Endothelial cell (in vitro differentiated cells): ENCODE results near the gene CERK. TPM values are rescaled to one million over a fixed set of nuclear protein-coding genes. Genes with fewer than 3 reads are reported as not detected.
A peak's percentile ranks its signal among the peaks of the same experiment; 100 is the strongest.

Experiments used
- DNase-seq: peaks from one replicate; pipeline ENCODE4 v3.0.0; 2021; ENCODE audit warnings: low spot score
- H3K27ac Mint-ChIP-seq: one replicate; pipeline ENCODE4 v1.8.0; 2021; ENCODE audit warnings: mixed read lengths, inconsistent platforms; ENCODE audit not compliant: unreplicated experiment
- H3K27me3 Mint-ChIP-seq: one replicate; pipeline ENCODE4 v1.8.0; 2021; ENCODE audit warnings: mild to moderate bottlenecking, moderate library complexity, mixed read lengths, inconsistent platforms; ENCODE audit not compliant: unreplicated experiment
- H3K36me3 Mint-ChIP-seq: one replicate; pipeline ENCODE4 v1.8.0; 2021; ENCODE audit warnings: mild to moderate bottlenecking, low read depth, mixed read lengths, inconsistent platforms; ENCODE audit not compliant: unreplicated experiment
- H3K4me1 Mint-ChIP-seq: one replicate; pipeline ENCODE4 v1.8.0; 2021; ENCODE audit warnings: mild to moderate bottlenecking, mixed read lengths, inconsistent platforms; ENCODE audit not compliant: unreplicated experiment
- H3K4me3 Mint-ChIP-seq: one replicate; pipeline ENCODE4 v1.8.0; 2021; ENCODE audit warnings: mild to moderate bottlenecking, mixed read lengths, inconsistent platforms; ENCODE audit not compliant: unreplicated experiment
- H3K9me3 Mint-ChIP-seq: one replicate; pipeline ENCODE4 v1.8.0; 2021; ENCODE audit warnings: mixed read lengths, inconsistent platforms; ENCODE audit not compliant: unreplicated experiment
- total RNA-seq: library from RNA; stranded (reverse); fragmentation: NEBNext Ultra II Directional; extraction: Animal tissue kit (Norgen Biotek cat#: 25700); gene quantifications from one replicate; pipeline ENCODE4 v1.2.1, GENCODE V29; 2021; ENCODE audit not compliant: unreplicated experiment
- TF ChIP-seq, protein P1 (sequence below): fragments of 200-600 bp; sonication (generic); IDR thresholded peaks from one replicate; pipeline ENCODE4 v1.5.0; 2021; ENCODE audit warnings: antibody characterized with exemption; ENCODE audit not compliant: unreplicated experiment

Gene CERK
- total RNA-seq, 1 donor from 2014 or later, result 57.7 TPM

GRCh38 chr22:46721501-46722085 is 16.5 kb downstream of the CERK start:
- peaks cover 7% of the 10 kb centered on the region for H3K27me3 Mint-ChIP-seq
- H3K9me3 Mint-ChIP-seq, result no peaks in the 10 kb centered on the region
- H3K36me3 Mint-ChIP-seq, result peaks cover 32% of the 10 kb centered on the region
- no peak overlapping the region for H3K4me3 Mint-ChIP-seq
- TF ChIP-seq, protein P1, sequence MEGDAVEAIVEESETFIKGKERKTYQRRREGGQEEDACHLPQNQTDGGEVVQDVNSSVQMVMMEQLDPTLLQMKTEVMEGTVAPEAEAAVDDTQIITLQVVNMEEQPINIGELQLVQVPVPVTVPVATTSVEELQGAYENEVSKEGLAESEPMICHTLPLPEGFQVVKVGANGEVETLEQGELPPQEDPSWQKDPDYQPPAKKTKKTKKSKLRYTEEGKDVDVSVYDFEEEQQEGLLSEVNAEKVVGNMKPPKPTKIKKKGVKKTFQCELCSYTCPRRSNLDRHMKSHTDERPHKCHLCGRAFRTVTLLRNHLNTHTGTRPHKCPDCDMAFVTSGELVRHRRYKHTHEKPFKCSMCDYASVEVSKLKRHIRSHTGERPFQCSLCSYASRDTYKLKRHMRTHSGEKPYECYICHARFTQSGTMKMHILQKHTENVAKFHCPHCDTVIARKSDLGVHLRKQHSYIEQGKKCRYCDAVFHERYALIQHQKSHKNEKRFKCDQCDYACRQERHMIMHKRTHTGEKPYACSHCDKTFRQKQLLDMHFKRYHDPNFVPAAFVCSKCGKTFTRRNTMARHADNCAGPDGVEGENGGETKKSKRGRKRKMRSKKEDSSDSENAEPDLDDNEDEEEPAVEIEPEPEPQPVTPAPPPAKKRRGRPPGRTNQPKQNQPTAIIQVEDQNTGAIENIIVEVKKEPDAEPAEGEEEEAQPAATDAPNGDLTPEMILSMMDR, result no peak
- no peaks in the 10 kb centered on the region for H3K4me1 Mint-ChIP-seq
- no peak overlapping the region for H3K27ac Mint-ChIP-seq
- DNase-seq, result no peak

- DNase-seq, result no peak
- peaks cover 26% of the 10 kb centered on the region for H3K36me3 Mint-ChIP-seq
- peaks cover 7% of the 10 kb centered on the region for H3K27me3 Mint-ChIP-seq
- TF ChIP-seq, protein P1, result no peak
- peak overlapping the region; percentile 71 for H3K4me3 Mint-ChIP-seq
- peak overlapping the region; percentile 24 for H3K27ac Mint-ChIP-seq
- H3K9me3 Mint-ChIP-seq, result no peaks in the 10 kb centered on the region
- H3K4me1 Mint-ChIP-seq, result no peaks in the 10 kb centered on the region
These were observed 18.1 kb downstream of the CERK start for GRCh38 chr22:46719921-46720320.

- Mint-ChIP-seq H3K27me3 (no peaks in the 10 kb centered on the region), H3K4me3 (no peak overlapping the region), H3K36me3 (peaks cover 30% of the 10 kb centered on the region), H3K27ac (no peak overlapping the region), H3K9me3 (no peaks in the 10 kb centered on the region), H3K4me1 (no peaks in the 10 kb centered on the region)
- TF ChIP-seq, protein P1, result no peak
- no peak for DNase-seq
These were observed 23.5 kb downstream of the CERK start for GRCh38 chr22:46714550-46714949.

- no peak overlapping the region for H3K4me3 Mint-ChIP-seq
- H3K36me3 Mint-ChIP-seq, result peaks cover 43% of the 10 kb centered on the region
- no peaks in the 10 kb centered on the region for H3K4me1 Mint-ChIP-seq
- DNase-seq, result no peak
- H3K9me3 Mint-ChIP-seq, result no peaks in the 10 kb centered on the region
- H3K27ac Mint-ChIP-seq, result no peak overlapping the region
- TF ChIP-seq, protein P1, result no peak
- no peaks in the 10 kb centered on the region for H3K27me3 Mint-ChIP-seq
These were observed 25.8 kb downstream of the CERK start for GRCh38 chr22:46712288-46712687.

GRCh38 chr22:46710806-46711205 is 27.2 kb downstream of the CERK start:
- H3K27ac Mint-ChIP-seq, result no peak overlapping the region
- no peaks in the 10 kb centered on the region for H3K9me3 Mint-ChIP-seq
- TF ChIP-seq, protein P1, result no peak
- H3K4me1 Mint-ChIP-seq, result no peaks in the 10 kb centered on the region
- H3K27me3 Mint-ChIP-seq, result peaks cover 2% of the 10 kb centered on the region
- H3K36me3 Mint-ChIP-seq, result peaks cover 51% of the 10 kb centered on the region
- no peak overlapping the region for H3K4me3 Mint-ChIP-seq
- DNase-seq, result no peak
